Gastrocnemius medialis (tissue), 4 donors: ENCODE data around the gene TTLL5.

Source experiments
- CTCF ChIP-seq, 5 experiments: fragments of 450-650 bp in 3 of 5; fragments of 200-600 bp in 2 of 5; sonication (generic) in 2 of 5; IDR thresholded peaks in 4 of 5; conservative IDR thresholded peaks in 1 of 5; 1 replicate in 4 of 5; 2 replicates in 1 of 5; pipeline ENCODE4 v1.5.1; 2016 to 2019; ENCODE audit warnings: antibody characterized with exemption in 5 of 5, mild to moderate bottlenecking in 3 of 5, moderate library complexity in 3 of 5
- POLR2A ChIP-seq, 2 donors: fragments of 450-650 bp; IDR thresholded peaks; one replicate each; pipeline ENCODE4 v1.6.1; 2017; ENCODE audit warnings: antibody characterized with exemption in 2 of 2, mild to moderate bottlenecking in 2 of 2, moderate library complexity in 2 of 2

GRCh38 chr14:75961662-75962061, 300.6 kb downstream of the TTLL5 start:
- TF ChIP-seq CTCF (IDR thresholded peaks at IDR 0.05 in 4 of 5, conservative IDR thresholded peaks at IDR 0.05 in 1 of 5), result no peak
- TF ChIP-seq POLR2A (IDR thresholded peaks at IDR 0.05), result no peak
